H9 (cell line): ENCODE data around the gene SLC6A3. TPM values are rescaled to one million over a fixed set of nuclear protein-coding genes. Genes with fewer than 3 reads are reported as not detected.

ENCODE experiments used
- DNase-seq: peaks from one replicate; pipeline ENCODE4 v3.0.0-alpha.2; 2017
- H2AFZ ChIP-seq: one replicate; pipeline ENCODE4 v1.6.1; 2013; ENCODE audit warnings: mild to moderate bottlenecking, low read length, control low read depth, moderate library complexity
- H2AK5ac ChIP-seq: 2 replicates; pipeline ENCODE4 v1.6.1; 2013; ENCODE audit warnings: low read length, control low read depth, mixed read lengths; ENCODE audit not compliant: insufficient read length
- H2BK120ac ChIP-seq: one replicate; pipeline ENCODE4 v1.6.1; 2013; ENCODE audit warnings: low read depth, mild to moderate bottlenecking, low read length, control low read depth, inconsistent platforms; ENCODE audit not compliant: poor library complexity, severe bottlenecking
- H2BK12ac ChIP-seq: 2 replicates; pipeline ENCODE4 v1.6.1; 2013; ENCODE audit warnings: low read length, control low read depth, mixed read lengths, low read depth; ENCODE audit not compliant: insufficient read length
- H2BK15ac ChIP-seq: 2 replicates; pipeline ENCODE4 v1.6.1; 2013; ENCODE audit warnings: low read depth, low read length, control low read depth
- H2BK20ac ChIP-seq: one replicate; pipeline ENCODE4 v1.6.1; 2013; ENCODE audit warnings: low read depth, mild to moderate bottlenecking, low read length, control low read depth, inconsistent platforms; ENCODE audit not compliant: poor library complexity, severe bottlenecking
- H2BK5ac ChIP-seq: 2 replicates; pipeline ENCODE4 v1.6.1; 2013; ENCODE audit warnings: low read length, control low read depth, mixed read lengths; ENCODE audit not compliant: insufficient read length
- H3K14ac ChIP-seq: 2 replicates; pipeline ENCODE4 v1.6.1; 2013; ENCODE audit warnings: low read length, control low read depth; ENCODE audit not compliant: insufficient read depth
- H3K18ac ChIP-seq: 2 replicates; pipeline ENCODE4 v1.6.1; 2013; ENCODE audit warnings: low read depth, mild to moderate bottlenecking, mixed read lengths, low read length, control low read depth; ENCODE audit not compliant: insufficient read length
- H3K23ac ChIP-seq: 2 replicates; pipeline ENCODE4 v1.6.1; 2013; ENCODE audit warnings: low read length, control low read depth, mixed read lengths, low read depth; ENCODE audit not compliant: insufficient read length
- H3K23me2 ChIP-seq: 2 replicates; pipeline ENCODE4 v1.6.1; 2013; ENCODE audit warnings: low read depth, mild to moderate bottlenecking, mixed read lengths, low read length, control low read depth; ENCODE audit not compliant: insufficient read length, poor library complexity, severe bottlenecking
- H3K27ac ChIP-seq: 2 replicates; pipeline ENCODE4 v1.5.1; 2013; ENCODE audit warnings: low read length, control low read depth, mixed read lengths, low read depth; ENCODE audit not compliant: insufficient read length
- H3K27me3 ChIP-seq: 2 replicates; pipeline ENCODE4 v1.6.1; 2013; ENCODE audit warnings: low read length, control low read depth, inconsistent platforms; ENCODE audit not compliant: insufficient read depth
- H3K4ac ChIP-seq: 2 replicates; pipeline ENCODE4 v1.6.1; 2013; ENCODE audit warnings: low read depth, mild to moderate bottlenecking, control low read depth, inconsistent platforms, low read length, moderate library complexity
- H3K4me1 ChIP-seq: 2 replicates; pipeline ENCODE4 v1.6.1; 2013; ENCODE audit warnings: low read length, control low read depth, inconsistent platforms; ENCODE audit not compliant: insufficient read depth
- H3K4me2 ChIP-seq: 2 replicates; pipeline ENCODE4 v1.6.1; 2013; ENCODE audit warnings: low read length, control low read depth, mixed read lengths; ENCODE audit not compliant: insufficient read length, insufficient read depth
- H3K56ac ChIP-seq: 2 replicates; pipeline ENCODE4 v1.6.1; 2013; ENCODE audit warnings: low read depth, mild to moderate bottlenecking, mixed read lengths, low read length, control low read depth; ENCODE audit not compliant: insufficient read length
- H3K79me1 ChIP-seq: 2 replicates; pipeline ENCODE4 v1.6.1; 2013; ENCODE audit warnings: low read depth, mild to moderate bottlenecking, moderate library complexity, low read length, control low read depth, inconsistent platforms; ENCODE audit not compliant: insufficient read depth, poor library complexity, severe bottlenecking
- H3K79me2 ChIP-seq: 2 replicates; pipeline ENCODE4 v1.6.1; 2013; ENCODE audit warnings: low read length, control low read depth, inconsistent platforms; ENCODE audit not compliant: insufficient read depth
- H3K9ac ChIP-seq: 2 replicates; pipeline ENCODE4 v1.6.1; 2013; ENCODE audit warnings: low read length, control low read depth, mixed read lengths; ENCODE audit not compliant: insufficient read length; ENCODE audit errors: extremely low read depth
- H3K9me3 ChIP-seq: one replicate; pipeline ENCODE4 v1.6.1; 2013; ENCODE audit warnings: low read depth, low read length, inconsistent platforms; ENCODE audit not compliant: control insufficient read depth
- H3T11ph ChIP-seq: one replicate; pipeline ENCODE4 v1.6.1; 2013; ENCODE audit warnings: mild to moderate bottlenecking, low read length, control low read depth, inconsistent platforms
- H4K20me1 ChIP-seq: one replicate; pipeline ENCODE4 v1.6.1; 2013; ENCODE audit not compliant: control insufficient read depth, insufficient read length, insufficient read depth
- H4K5ac ChIP-seq: 2 replicates; pipeline ENCODE4 v1.6.1; 2013; ENCODE audit warnings: low read depth, mild to moderate bottlenecking, mixed read lengths, low read length, control low read depth; ENCODE audit not compliant: insufficient read length
- H4K8ac ChIP-seq: replicated peaks from 2 replicates; pipeline ENCODE4 v1.6.1; 2013; ENCODE audit warnings: low read length, control low read depth, mixed read lengths, low read depth; ENCODE audit not compliant: insufficient read length
- H4K91ac ChIP-seq: 2 replicates; pipeline ENCODE4 v1.6.1; 2013; ENCODE audit warnings: low read depth, mild to moderate bottlenecking, moderate library complexity, mixed read lengths, low read length, control low read depth; ENCODE audit not compliant: insufficient read length
- H3K27ac Mint-ChIP-seq, 3 experiments: 2 replicates in 2 of 3; 3 replicates in 1 of 3; pipeline ENCODE4 v1.8.0; 2020 to 2021; ENCODE audit warnings: mixed read lengths in 3 of 3, mild to moderate bottlenecking in 1 of 3, moderate library complexity in 1 of 3
- H3K27me3 Mint-ChIP-seq: 2 replicates; pipeline ENCODE4 v1.8.0; 2021; ENCODE audit warnings: low read depth, mild to moderate bottlenecking, moderate library complexity, mixed read lengths
- H3K36me3 Mint-ChIP-seq, 3 experiments: 2 replicates in 2 of 3; 3 replicates in 1 of 3; pipeline ENCODE4 v1.8.0; 2020 to 2021; ENCODE audit warnings: low read depth in 3 of 3, mixed read lengths in 3 of 3; ENCODE audit not compliant: insufficient read depth in 1 of 3
- H3K4me1 Mint-ChIP-seq, 2 experiments: 2 replicates each; pipeline ENCODE4 v1.8.0; 2020; ENCODE audit warnings: mixed read lengths in 2 of 2
- H3K4me3 Mint-ChIP-seq, 2 experiments: 2 replicates in 1 of 2; 3 replicates in 1 of 2; pipeline ENCODE4 v1.8.0; 2020 to 2021; ENCODE audit warnings: mild to moderate bottlenecking in 2 of 2, mixed read lengths in 2 of 2, moderate library complexity in 1 of 2
- H3K9me3 Mint-ChIP-seq, 2 experiments: 2 replicates in 1 of 2; 3 replicates in 1 of 2; pipeline ENCODE4 v1.8.0; 2020; ENCODE audit warnings: mild to moderate bottlenecking in 2 of 2, mixed read lengths in 2 of 2, moderate library complexity in 1 of 2
- WGBS: extraction: QIAGEN DNeasy Blood & Tissue Kit; methylation state at CpG from one replicate; pipeline ENCODE4 v1.1.7; 2013; ENCODE audit warnings: missing lambda C conversion rate, low lambda C conversion rate, mixed read lengths; ENCODE audit not compliant: insufficient read length; ENCODE audit errors: extremely low coverage; 5-methylcytosine and 5-hydroxymethylcytosine counted together
- total RNA-seq: library from RNA; stranded (reverse); gene quantifications from 2 replicates; pipeline ENCODE4 v1.2.1, GENCODE V29; 2021
- TF ChIP-seq, protein P1 (sequence below): fragments of 200-600 bp; sonication (generic); conservative IDR thresholded peaks from 3 replicates; pipeline ENCODE4 v1.8.0; 2021; ENCODE audit warnings: antibody characterized with exemption, mild to moderate bottlenecking

SLC6A3 gene
- total RNA-seq, 1 experiment from 2014 or later: 0.61 TPM

DNA sequence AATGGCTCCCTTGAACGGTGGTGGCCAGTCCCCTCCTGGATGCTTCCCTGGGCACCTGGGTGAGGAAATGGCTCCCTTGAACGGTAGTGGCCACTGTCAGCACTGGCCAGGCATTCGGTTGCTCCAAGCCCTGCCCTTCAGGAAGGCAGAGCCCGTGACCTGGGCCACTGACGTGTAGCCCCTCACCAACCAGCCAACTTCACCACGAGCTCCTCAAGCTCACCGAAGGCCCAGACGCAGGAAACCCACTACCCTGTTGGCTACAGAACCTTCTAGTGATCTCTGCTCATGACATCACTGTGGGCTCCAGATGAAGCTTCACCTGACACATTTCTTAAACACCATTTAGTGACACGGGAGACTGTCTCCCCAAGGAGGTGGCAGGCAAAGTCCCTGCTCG, 9.2 kb downstream of the SLC6A3 start:
- Histone ChIP-seq H2BK5ac (no peak overlapping the region), H2BK12ac (no peak overlapping the region), H3K4me1 (no peaks in the 10 kb centered on the region), H3T11ph (no peak overlapping the region), H3K79me1 (no peaks in the 10 kb centered on the region), H4K91ac (no peak overlapping the region), H3K4me2 (no peak overlapping the region), H3K79me2 (no peaks in the 10 kb centered on the region), H3K9me3 (peaks cover 7% of the 10 kb centered on the region), H2AFZ (no peak overlapping the region), H4K8ac (no peak overlapping the region), H3K23ac (no peak overlapping the region), H3K56ac (no peak overlapping the region), H2AK5ac (no peak overlapping the region), H3K27ac (no peak overlapping the region), H3K23me2 (no peaks in the 10 kb centered on the region), H2BK15ac (no peak overlapping the region), H2BK120ac (no peak overlapping the region), H3K27me3 (no peaks in the 10 kb centered on the region; the same call in 1 of the 2 replicates), H2BK20ac (no peak overlapping the region), H3K9ac (no peak overlapping the region), H4K5ac (no peak overlapping the region), H3K18ac (no peak overlapping the region), H4K20me1 (peaks cover 4% of the 10 kb centered on the region), H3K4ac (no peak overlapping the region), H3K14ac (no peak overlapping the region)
- no CpG with 5 or more reads among the region's 10 CpGs for WGBS
- DNase-seq: no peak
- Mint-ChIP-seq H3K9me3 (peaks cover 17 to 25% of the 10 kb centered on the region in 2 experiments), H3K27me3 (peaks cover 46% of the 10 kb centered on the region), H3K27ac (no peak overlapping the region), H3K4me3 (no peak overlapping the region), H3K4me1 (peaks cover 4 to 7% of the 10 kb centered on the region in 2 experiments), H3K36me3 (peaks cover 0 to 6% (median 0%) of the 10 kb centered on the region in 3 experiments; a peak in 3 of 7 replicates)
- TF ChIP-seq, protein P1, sequence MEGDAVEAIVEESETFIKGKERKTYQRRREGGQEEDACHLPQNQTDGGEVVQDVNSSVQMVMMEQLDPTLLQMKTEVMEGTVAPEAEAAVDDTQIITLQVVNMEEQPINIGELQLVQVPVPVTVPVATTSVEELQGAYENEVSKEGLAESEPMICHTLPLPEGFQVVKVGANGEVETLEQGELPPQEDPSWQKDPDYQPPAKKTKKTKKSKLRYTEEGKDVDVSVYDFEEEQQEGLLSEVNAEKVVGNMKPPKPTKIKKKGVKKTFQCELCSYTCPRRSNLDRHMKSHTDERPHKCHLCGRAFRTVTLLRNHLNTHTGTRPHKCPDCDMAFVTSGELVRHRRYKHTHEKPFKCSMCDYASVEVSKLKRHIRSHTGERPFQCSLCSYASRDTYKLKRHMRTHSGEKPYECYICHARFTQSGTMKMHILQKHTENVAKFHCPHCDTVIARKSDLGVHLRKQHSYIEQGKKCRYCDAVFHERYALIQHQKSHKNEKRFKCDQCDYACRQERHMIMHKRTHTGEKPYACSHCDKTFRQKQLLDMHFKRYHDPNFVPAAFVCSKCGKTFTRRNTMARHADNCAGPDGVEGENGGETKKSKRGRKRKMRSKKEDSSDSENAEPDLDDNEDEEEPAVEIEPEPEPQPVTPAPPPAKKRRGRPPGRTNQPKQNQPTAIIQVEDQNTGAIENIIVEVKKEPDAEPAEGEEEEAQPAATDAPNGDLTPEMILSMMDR: no peak
